HepG2 (cell line): ENCODE data around the gene ZCCHC24. TPM values are rescaled to one million over a fixed set of nuclear protein-coding genes. Genes with fewer than 3 reads are reported as not detected.

ENCODE experiments used
- BORCS8-MEF2B ChIP-seq: sonication (generic); formaldehyde crosslinking; IDR thresholded peaks from 2 replicates; pipeline ENCODE4 v1.8.0; 2022; ENCODE audit warnings: mild to moderate bottlenecking, missing genetic modification reagents
- CCDC6 ChIP-seq: sonication (generic); formaldehyde crosslinking; IDR thresholded peaks from 2 replicates; pipeline ENCODE4 v1.8.1; 2022; ENCODE audit warnings: mild to moderate bottlenecking, missing genetic modification reagents, moderate library complexity
- HOXA9 ChIP-seq: sonication (generic); formaldehyde crosslinking; IDR thresholded peaks from 2 replicates; pipeline ENCODE4 v1.8.1; 2022; ENCODE audit warnings: missing genetic modification reagents, mild to moderate bottlenecking, moderate library complexity, borderline replicate concordance
- KDM6A ChIP-seq: IDR thresholded peaks from 2 replicates; pipeline ENCODE4 v1.6.1; 2016; ENCODE audit warnings: low read depth
- NCOR1 ChIP-seq: fragments of 200-600 bp; sonication (generic); IDR thresholded peaks from 2 replicates; pipeline ENCODE4 v1.7.0; 2017; ENCODE audit warnings: antibody characterized with exemption, low read length, borderline replicate concordance
- NRL ChIP-seq: sonication (generic); formaldehyde crosslinking; IDR thresholded peaks from 2 replicates; pipeline ENCODE4 v1.5.0; 2020; ENCODE audit warnings: missing genetic modification reagents, mild to moderate bottlenecking, moderate library complexity, borderline replicate concordance
- PLRG1 ChIP-seq: fragments of 450-650 bp; conservative IDR thresholded peaks from 2 replicates; pipeline ENCODE4 v1.6.1; 2016
- SMARCC2 ChIP-seq: fragments of 450-650 bp; IDR thresholded peaks from 2 replicates; pipeline ENCODE4 v1.6.1; 2017; ENCODE audit warnings: antibody characterized with exemption, mild to moderate bottlenecking
- SP5 ChIP-seq: IDR thresholded peaks from 2 replicates; pipeline ENCODE4 v1.6.1; 2016; ENCODE audit warnings: low read depth, borderline replicate concordance
- TMF1 ChIP-seq: sonication (generic); formaldehyde crosslinking; IDR thresholded peaks from 2 replicates; pipeline ENCODE4 v1.8.1; 2022; ENCODE audit warnings: low read depth, missing genetic modification reagents
- ZFY ChIP-seq: sonication (generic); formaldehyde crosslinking; IDR thresholded peaks from 2 replicates; pipeline ENCODE4 v1.4.0; 2020; ENCODE audit warnings: missing genetic modification reagents
- ZKSCAN8 ChIP-seq: IDR thresholded peaks from 2 replicates; pipeline ENCODE4 v1.6.1; 2016; ENCODE audit warnings: borderline replicate concordance, missing genetic modification reagents, missing compliant biosample characterization
- ZNF292 ChIP-seq: sonication (generic); formaldehyde crosslinking; IDR thresholded peaks from 2 replicates; pipeline ENCODE4 v1.8.1; 2022; ENCODE audit warnings: mild to moderate bottlenecking, low read depth, missing genetic modification reagents, borderline replicate concordance
- ZNF546 ChIP-seq: sonication (generic); formaldehyde crosslinking; conservative IDR thresholded peaks from 2 replicates; pipeline ENCODE4 v1.8.1; 2023; ENCODE audit warnings: mild to moderate bottlenecking, missing genetic modification reagents
- ZNF564 ChIP-seq: sonication (generic); formaldehyde crosslinking; IDR thresholded peaks from 2 replicates; pipeline ENCODE4 v1.8.1; 2023; ENCODE audit warnings: mild to moderate bottlenecking, missing genetic modification reagents
- polyA plus RNA-seq, 8 experiments: library from polyadenylated mRNA; depleted of rRNA in 3 of 8; stranded (reverse) in 7 of 8; unstranded in 1 of 8; fragments of >200 nt; fragmentation: Illumina TruSeq in 4 of 8; extraction: Trizol in 4 of 8; gene quantifications; 2 replicates each; pipeline versions ENCODE4 v1.2.1 to v1.2.3, GENCODE V29; 2011 to 2016; ENCODE audit warnings: low read depth in 4 of 8, missing spikeins in 1 of 8, mixed read lengths in 1 of 8; ENCODE audit not compliant: insufficient read depth in 1 of 8
- total RNA-seq, 5 experiments: library from RNA; depleted of rRNA; stranded (reverse); fragments of >200 nt; fragmentation: Illumina TruSeq; extraction: Trizol; gene quantifications; 2 replicates each; pipeline ENCODE4 v1.2.3, GENCODE V29; 2016; ENCODE audit warnings: low read depth in 1 of 5
- TF ChIP-seq, protein P1 (sequence below): sonication (generic); formaldehyde crosslinking; IDR thresholded peaks from 2 replicates; pipeline ENCODE4 v1.4.0; 2020; ENCODE audit warnings: mild to moderate bottlenecking, missing genetic modification reagents
- TF ChIP-seq, protein P2 (sequence below): sonication (generic); formaldehyde crosslinking; IDR thresholded peaks from 2 replicates; pipeline ENCODE4 v1.9.0; 2021; ENCODE audit warnings: missing genetic modification reagents, borderline replicate concordance
- TF ChIP-seq, protein P3 (sequence below), 2 experiments: IDR thresholded peaks; 2 replicates each; pipeline ENCODE4 v1.6.1; 2011 to 2012; ENCODE audit warnings: low read length in 2 of 2, borderline replicate concordance in 1 of 2, low read depth in 1 of 2, mild to moderate bottlenecking in 1 of 2, moderate library complexity in 1 of 2
- TF ChIP-seq, protein P4 (sequence below): IDR thresholded peaks from 2 replicates; pipeline ENCODE4 v1.6.1; 2016; ENCODE audit warnings: missing compliant biosample characterization, missing genetic modification reagents, borderline replicate concordance
- TF ChIP-seq, protein P5 (sequence below): sonication (generic); formaldehyde crosslinking; IDR thresholded peaks from 2 replicates; pipeline ENCODE4 v1.9.0; 2021; ENCODE audit warnings: missing genetic modification reagents, mild to moderate bottlenecking, borderline replicate concordance

ZCCHC24 gene
- total and polyA plus RNA-seq, 2 of the 13 experiments (the other 11 are each of a cell fraction or from before 2014, with no cell fraction given), result 3.1 to 7.9 TPM

DNA sequence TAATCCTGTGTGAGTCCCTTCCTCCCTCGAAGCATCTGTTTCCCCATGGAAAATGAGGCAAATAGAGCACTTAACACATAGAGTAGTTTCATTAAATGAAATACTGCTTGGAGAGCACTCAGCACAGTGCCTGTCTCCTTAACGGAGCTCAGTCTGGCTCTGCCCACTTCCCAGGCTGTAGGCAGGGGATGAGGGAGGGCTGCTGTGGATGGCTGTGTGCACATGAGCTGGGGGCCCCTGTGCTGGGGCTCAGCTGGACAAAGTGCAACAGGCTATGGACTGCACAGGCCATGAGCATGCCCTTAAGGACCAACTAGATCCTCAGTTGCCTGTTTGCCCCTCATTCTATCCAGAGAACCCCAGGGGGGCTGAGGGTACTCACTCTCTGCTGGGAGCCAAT, 14.5 kb downstream of the ZCCHC24 start (continued):
- TF ChIP-seq BORCS8-MEF2B (CRISPR knock-in tag), result no peak
- TF ChIP-seq ZFY (CRISPR knock-in tag), result no peak
- peak; percentile 60 for TF ChIP-seq KDM6A (CRISPR knock-in tag)
- TF ChIP-seq CCDC6, result no peak
- peak; percentile 91; the same call in 1 of the 2 replicates for TF ChIP-seq ZNF292 (CRISPR knock-in tag)
- TF ChIP-seq ZKSCAN8 (CRISPR knock-in tag), result no peak
- no peak for TF ChIP-seq NCOR1
- TF ChIP-seq, protein P1, sequence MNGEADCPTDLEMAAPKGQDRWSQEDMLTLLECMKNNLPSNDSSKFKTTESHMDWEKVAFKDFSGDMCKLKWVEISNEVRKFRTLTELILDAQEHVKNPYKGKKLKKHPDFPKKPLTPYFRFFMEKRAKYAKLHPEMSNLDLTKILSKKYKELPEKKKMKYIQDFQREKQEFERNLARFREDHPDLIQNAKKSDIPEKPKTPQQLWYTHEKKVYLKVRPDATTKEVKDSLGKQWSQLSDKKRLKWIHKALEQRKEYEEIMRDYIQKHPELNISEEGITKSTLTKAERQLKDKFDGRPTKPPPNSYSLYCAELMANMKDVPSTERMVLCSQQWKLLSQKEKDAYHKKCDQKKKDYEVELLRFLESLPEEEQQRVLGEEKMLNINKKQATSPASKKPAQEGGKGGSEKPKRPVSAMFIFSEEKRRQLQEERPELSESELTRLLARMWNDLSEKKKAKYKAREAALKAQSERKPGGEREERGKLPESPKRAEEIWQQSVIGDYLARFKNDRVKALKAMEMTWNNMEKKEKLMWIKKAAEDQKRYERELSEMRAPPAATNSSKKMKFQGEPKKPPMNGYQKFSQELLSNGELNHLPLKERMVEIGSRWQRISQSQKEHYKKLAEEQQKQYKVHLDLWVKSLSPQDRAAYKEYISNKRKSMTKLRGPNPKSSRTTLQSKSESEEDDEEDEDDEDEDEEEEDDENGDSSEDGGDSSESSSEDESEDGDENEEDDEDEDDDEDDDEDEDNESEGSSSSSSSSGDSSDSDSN (CRISPR knock-in tag), result 0 out of 2 replicates have a peak, but pooled peaks have one; percentile 19
- TF ChIP-seq SP5, result no peak
- TF ChIP-seq HOXA9 (CRISPR knock-in tag), result no peak
- TF ChIP-seq, protein P2, sequence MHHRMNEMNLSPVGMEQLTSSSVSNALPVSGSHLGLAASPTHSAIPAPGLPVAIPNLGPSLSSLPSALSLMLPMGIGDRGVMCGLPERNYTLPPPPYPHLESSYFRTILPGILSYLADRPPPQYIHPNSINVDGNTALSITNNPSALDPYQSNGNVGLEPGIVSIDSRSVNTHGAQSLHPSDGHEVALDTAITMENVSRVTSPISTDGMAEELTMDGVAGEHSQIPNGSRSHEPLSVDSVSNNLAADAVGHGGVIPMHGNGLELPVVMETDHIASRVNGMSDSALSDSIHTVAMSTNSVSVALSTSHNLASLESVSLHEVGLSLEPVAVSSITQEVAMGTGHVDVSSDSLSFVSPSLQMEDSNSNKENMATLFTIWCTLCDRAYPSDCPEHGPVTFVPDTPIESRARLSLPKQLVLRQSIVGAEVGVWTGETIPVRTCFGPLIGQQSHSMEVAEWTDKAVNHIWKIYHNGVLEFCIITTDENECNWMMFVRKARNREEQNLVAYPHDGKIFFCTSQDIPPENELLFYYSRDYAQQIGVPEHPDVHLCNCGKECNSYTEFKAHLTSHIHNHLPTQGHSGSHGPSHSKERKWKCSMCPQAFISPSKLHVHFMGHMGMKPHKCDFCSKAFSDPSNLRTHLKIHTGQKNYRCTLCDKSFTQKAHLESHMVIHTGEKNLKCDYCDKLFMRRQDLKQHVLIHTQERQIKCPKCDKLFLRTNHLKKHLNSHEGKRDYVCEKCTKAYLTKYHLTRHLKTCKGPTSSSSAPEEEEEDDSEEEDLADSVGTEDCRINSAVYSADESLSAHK, result no peak
- TF ChIP-seq, protein P3, sequence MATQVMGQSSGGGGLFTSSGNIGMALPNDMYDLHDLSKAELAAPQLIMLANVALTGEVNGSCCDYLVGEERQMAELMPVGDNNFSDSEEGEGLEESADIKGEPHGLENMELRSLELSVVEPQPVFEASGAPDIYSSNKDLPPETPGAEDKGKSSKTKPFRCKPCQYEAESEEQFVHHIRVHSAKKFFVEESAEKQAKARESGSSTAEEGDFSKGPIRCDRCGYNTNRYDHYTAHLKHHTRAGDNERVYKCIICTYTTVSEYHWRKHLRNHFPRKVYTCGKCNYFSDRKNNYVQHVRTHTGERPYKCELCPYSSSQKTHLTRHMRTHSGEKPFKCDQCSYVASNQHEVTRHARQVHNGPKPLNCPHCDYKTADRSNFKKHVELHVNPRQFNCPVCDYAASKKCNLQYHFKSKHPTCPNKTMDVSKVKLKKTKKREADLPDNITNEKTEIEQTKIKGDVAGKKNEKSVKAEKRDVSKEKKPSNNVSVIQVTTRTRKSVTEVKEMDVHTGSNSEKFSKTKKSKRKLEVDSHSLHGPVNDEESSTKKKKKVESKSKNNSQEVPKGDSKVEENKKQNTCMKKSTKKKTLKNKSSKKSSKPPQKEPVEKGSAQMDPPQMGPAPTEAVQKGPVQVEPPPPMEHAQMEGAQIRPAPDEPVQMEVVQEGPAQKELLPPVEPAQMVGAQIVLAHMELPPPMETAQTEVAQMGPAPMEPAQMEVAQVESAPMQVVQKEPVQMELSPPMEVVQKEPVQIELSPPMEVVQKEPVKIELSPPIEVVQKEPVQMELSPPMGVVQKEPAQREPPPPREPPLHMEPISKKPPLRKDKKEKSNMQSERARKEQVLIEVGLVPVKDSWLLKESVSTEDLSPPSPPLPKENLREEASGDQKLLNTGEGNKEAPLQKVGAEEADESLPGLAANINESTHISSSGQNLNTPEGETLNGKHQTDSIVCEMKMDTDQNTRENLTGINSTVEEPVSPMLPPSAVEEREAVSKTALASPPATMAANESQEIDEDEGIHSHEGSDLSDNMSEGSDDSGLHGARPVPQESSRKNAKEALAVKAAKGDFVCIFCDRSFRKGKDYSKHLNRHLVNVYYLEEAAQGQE (IDR thresholded peaks at IDR 0.05; ENCODE audit: borderline replicate concordance in 1 of 2, low read depth in 1 of 2, low read length in 2 of 2), result no peak
- no peak for TF ChIP-seq PLRG1
- TF ChIP-seq, protein P4, sequence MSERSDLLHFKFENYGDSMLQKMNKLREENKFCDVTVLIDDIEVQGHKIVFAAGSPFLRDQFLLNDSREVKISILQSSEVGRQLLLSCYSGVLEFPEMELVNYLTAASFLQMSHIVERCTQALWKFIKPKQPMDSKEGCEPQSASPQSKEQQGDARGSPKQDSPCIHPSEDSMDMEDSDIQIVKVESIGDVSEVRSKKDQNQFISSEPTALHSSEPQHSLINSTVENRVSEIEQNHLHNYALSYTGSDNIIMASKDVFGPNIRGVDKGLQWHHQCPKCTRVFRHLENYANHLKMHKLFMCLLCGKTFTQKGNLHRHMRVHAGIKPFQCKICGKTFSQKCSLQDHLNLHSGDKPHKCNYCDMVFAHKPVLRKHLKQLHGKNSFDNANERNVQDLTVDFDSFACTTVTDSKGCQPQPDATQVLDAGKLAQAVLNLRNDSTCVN, result no peak
- TF ChIP-seq, protein P5, sequence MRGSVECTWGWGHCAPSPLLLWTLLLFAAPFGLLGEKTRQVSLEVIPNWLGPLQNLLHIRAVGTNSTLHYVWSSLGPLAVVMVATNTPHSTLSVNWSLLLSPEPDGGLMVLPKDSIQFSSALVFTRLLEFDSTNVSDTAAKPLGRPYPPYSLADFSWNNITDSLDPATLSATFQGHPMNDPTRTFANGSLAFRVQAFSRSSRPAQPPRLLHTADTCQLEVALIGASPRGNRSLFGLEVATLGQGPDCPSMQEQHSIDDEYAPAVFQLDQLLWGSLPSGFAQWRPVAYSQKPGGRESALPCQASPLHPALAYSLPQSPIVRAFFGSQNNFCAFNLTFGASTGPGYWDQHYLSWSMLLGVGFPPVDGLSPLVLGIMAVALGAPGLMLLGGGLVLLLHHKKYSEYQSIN (CRISPR knock-in tag), result no peak
- no peak for TF ChIP-seq TMF1 (CRISPR knock-in tag)
- TF ChIP-seq ZNF546 (CRISPR knock-in tag), result no peak
- TF ChIP-seq NRL (CRISPR knock-in tag), result no peak
- TF ChIP-seq ZNF564 (CRISPR knock-in tag), result no peak
- no peak for TF ChIP-seq SMARCC2
